ENCODE measurements around the gene HCN1. TPM values are rescaled to one million over a fixed set of nuclear protein-coding genes. Genes with fewer than 3 reads are reported as not detected.

Gene HCN1
- total RNA-seq, 1 donor from 2014 or later, result 33.8 TPM

DNA sequence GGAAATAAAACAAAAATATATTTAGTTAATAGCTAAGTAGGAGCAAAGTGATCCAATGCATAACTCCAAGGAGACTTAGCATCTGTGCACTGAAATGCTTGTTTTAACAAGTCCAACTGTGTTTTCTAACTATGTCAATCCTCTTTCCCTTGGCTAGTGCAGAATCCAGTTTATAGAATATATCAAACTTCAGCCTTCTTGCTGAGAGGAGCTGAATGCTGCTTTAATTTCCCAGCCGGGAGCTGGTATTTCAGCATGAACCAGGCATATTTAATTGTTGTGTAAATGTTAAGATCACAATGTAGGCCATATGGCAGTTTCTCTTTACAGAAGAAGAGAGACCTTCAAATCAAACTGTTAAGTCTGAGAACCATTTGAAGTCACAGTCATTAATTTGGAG lies 411.7 kb downstream of the HCN1 start:
- no peak for DNase-seq

DNA sequence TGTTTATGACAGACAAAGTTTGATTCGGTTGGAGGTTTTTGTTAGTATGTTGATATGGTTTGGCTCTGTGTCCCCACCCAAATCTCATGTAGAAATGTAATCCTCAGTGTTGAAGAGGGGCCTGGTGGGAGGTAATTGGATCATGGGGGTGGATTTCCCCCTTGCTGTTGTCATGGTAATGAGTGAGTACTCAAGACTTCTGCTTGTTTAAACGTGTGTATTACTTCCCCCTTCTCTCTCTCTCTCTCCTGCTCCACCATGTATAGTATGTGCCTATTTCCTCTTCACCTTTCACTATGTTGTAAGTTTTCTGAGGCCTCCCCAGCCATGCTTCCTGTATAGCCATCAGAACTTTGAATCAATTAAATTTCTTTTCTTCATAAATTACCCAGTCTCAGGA lies 415.1 kb downstream of the HCN1 start:
- DNase-seq, result no peak

DNA sequence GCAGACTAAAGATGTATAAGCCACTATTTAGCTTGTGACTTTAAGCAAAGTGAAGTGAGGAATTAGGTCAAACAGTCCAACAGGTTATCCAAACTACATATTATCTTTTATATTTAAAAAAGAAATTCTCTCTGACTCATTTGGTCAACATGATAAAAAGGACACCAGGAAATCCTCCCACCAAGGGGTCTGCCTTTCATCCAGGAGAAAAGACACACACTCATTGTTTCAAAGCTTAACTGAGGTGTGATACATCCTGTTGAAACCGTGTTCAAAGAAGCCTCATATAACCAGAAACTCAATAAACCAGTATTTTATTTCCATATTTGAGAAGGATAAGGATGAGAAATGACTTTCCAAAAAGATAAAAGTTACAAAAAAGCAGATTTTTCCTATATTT lies 417.1 kb downstream of the HCN1 start:
- DNase-seq, result no peak

DNA sequence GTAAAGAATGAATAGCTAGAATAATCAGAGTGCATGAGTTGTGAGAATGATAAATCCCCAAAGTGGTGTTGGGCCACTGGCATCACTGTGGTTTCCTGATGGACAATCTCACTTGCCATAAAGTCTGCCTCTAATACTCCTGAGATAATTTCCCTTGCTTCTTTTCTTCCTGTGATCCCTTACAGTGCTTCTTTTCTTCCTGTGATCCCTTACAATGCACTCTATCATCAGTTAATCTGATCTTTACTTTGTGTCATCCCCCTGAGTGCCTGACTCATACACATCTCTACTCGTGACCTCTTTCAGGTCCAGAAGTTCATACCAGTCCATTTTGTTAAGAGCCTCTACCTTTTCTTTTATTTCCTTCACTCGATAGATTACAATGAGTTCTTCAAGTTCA lies 418.3 kb downstream of the HCN1 start:
- no peak for DNase-seq

DNA sequence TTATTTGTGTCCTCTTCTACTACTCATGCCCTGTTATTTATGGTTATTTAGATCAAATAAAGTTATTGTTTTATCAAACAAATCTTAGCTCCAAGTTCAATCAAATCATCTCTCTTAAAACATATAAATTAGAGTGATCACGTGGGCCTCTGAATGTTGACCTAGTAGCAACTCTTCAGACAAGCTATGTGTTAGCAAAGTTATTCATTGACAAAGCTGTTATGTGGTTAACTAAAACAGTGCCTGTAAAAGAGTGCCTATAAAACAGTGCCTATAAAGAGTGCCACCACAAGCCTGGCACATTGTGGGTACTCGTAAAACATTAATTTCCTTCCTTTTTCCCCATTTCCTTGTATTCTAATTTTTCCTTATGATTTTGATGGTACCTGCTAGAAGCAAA lies 421.9 kb downstream of the HCN1 start:
- no peak for DNase-seq

DNA sequence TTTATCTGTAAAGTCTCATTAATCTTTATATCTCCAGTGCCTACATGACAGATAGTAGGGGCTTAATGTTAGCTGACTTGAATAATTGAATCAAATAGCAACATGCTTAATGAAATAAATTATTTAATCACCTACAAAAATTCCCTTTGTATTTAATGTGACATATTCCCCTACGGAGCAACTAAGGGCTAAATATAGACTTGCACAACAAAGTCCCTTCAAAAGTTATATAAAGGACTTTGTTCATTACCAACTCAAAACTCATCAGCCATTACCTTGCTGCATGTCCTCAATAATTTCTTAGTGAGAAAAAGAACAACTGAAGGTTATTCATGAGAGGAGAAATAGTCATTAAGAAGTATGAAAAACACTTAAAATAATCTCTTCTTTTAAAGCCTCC lies 424.6 kb downstream of the HCN1 start:
- no peak for DNase-seq

DNA sequence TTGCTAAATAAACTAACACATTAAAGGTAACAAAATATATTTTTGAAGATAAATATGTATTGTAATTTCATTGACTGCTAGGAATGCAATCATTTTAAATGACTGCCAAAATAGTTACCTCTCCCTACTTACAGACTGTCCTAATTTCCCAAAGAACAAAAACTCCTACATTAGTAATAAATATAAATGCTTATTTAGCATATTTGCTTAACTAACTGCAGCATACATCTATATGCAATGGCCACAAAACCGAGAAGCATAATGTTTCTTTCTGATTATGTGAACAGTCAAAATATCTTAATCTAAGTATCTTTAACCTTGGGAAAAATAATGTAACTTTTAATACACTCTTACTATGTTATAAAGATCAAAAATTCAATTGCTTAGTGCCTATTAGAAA lies 431.7 kb downstream of the HCN1 start:
- no peak for DNase-seq

DNA sequence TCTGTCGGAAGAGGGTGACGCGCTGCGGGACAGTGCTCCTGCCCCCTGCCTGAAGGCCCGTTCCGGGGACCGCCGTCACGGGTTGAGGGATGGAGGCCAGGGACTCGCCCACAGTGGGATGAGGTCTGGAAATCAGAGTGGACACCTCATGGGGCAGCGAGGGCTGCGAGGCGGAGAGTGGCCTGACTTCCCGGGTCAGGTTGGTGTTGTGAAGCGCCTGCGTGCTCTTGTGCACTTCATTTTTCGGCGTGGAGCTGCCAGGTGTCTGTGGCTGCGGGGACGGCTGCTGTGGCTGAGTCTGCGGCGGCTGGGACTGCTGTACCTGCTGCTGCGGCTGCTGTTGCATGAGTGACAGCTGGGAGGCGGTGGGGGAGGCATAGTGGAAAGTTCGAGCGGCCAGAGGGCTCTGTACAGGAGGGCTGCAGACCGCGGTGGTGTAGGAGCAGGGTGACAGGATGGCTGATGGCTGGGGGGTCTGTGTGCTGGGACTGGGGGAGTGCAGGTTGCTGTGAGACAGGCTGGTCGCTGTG lies 434.1 kb downstream of the HCN1 start:
- DNase-seq, result no peak

DNA sequence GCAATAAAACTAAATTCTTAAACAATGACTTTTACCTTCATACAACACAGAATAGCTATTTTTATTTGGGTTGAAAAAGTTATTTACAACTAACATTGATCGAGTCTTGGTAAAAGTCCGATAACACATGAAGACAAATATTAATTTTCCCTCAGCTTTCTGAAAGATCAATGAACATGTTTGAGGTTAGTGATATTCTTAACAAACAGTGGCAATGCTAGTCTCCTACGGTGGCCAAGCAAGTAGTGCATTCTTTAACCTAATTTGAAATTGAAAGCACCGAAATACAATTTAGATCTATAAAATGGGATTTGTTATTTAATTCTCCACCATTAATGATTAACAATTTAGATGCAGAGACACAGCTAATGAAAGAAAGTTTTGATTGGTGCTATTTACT lies 435.1 kb downstream of the HCN1 start:
- DNase-seq, result no peak

DNA sequence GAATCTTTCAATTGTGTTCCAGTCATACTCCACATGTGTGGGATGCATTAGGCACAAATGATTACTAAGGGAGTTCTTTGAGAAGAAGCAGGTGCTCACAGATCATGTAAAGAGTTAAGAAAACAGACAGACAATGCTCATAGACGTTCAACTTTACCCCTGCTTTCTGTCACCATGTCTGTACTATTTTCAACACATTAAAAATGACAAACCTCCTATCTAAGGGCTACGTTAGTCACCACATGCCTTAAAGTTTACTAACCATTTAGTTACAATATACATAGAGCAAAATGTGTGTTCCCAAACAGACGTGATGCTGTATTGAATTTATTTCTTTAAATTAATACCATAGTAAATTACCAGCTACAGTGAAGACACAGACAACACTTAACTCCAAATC lies 435.9 kb downstream of the HCN1 start:
- no peak for DNase-seq

DNA sequence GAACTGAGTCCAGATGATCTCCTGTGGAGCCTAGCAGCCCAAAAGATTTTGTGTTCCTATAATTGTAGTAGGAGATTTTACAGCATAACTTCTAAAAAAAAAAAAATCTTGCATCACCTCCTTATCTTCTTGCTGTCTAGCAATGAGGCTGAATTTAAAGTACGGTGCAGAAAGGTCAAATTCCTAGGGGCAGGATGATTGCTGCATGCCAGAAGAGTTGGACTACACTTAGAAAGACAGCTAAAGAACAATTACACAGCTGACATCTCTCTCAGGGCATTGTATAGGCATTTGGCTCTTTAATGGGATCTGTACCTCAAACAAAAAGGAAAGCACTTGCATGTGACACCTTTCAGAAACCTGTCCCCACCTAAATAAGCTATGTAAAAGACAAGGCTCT lies 443.2 kb downstream of the HCN1 start:
- no peak for DNase-seq

DNA sequence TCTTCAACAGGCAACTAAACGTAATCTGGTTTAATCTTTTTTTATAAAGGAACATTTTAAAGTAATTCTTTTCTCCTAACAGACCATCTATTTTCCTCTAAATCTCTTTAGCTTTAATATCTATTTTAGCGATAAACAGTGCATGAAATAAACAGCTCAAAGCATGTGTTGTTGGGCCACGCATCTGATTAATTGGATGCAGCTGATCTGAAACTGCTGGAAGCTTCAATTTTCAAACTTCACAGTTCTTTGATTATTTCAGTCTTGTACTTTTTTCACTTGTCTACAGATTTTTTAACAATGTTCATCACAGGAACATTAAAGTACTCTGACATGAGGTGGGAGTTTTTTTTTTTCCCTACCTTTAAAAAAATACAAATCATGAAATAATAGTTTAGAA lies 443.6 kb downstream of the HCN1 start:
- DNase-seq, result no peak

DNA sequence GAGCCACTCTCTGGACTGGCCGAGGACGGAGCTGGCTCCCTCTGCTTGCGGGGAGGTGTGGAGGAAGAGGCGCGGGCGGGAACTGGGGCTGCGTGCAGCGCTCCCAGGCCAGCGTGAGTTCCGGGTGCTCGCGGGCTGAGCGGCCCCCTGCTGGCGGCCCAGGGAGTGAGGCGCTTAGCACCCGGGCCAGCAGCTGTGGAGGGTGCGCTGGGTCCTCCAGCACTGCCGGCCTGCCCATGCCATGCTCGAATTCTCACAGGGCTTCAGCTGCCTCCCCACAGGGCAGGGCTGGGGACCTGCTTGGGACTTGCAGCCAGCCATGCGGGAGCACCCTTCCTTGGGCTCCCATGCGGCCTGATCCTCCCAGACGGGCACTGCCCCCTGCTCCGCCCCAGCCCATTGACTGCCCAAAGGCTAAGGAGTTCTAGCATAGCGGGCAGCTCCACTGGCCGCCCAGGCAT lies 470.6 kb downstream of the HCN1 start:
- no peak for DNase-seq

DNA sequence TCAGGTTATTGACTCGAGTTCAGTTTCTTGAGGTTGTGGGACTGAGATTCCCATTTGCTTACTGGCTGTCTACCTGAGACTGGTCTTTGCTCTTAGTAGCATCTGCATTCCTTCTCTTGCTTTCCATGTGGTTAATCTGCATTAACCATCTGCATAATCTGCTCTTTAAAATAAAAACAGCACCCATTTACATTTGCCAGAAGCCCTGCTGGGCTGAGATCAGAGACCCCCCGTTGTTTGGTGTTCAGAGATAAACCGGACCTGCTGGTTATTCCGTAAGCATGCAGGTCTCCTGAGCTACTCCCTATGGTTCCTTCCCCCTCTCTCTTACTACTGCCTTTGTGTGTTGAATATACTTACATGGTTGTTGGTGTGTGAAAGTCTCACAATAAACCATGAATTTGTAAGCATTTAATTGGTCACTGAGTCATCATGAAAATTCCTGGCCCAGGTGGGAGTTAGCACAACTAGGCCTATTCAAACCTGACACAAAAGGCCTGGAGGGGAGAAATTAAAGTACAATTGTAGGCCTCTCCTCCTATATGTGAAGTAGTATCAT lies 490.7 kb downstream of the HCN1 start:
- DNase-seq, result no peak
